ENCODE results near the gene PDGFB.
A peak's percentile ranks its signal among the peaks of the same experiment; 100 is the strongest.

The PDGFB gene

DNA sequence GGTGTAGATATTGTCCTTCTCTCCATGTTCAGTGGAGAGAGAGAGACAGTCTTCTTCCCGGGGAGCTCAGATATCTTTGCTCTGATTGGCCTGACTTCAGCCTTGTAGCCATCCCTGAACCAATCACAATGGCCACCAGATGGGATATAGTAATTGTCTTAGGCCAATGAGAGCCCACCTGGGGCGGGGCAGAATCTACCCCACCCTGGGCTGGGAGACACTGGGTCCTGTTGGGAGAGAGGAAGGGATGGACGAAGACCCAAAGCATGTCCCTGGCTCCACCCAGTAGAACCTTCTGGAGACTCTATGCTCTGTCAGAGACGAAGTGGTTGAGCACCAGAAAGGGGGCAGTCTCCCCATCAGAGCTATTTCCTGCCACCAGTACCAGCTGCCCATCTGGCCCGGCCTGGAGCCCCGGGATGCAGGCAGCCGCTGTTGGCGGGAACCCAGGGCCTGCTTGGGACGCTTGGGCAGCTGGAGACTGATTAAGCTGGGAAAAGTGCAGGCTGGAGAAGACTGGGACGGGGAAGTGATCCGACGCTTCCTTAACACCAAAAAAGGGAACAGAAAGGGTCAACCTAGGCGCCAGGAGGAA lies 60.7 kb downstream of the PDGFB start:
- TF ChIP-seq, protein P1, sequence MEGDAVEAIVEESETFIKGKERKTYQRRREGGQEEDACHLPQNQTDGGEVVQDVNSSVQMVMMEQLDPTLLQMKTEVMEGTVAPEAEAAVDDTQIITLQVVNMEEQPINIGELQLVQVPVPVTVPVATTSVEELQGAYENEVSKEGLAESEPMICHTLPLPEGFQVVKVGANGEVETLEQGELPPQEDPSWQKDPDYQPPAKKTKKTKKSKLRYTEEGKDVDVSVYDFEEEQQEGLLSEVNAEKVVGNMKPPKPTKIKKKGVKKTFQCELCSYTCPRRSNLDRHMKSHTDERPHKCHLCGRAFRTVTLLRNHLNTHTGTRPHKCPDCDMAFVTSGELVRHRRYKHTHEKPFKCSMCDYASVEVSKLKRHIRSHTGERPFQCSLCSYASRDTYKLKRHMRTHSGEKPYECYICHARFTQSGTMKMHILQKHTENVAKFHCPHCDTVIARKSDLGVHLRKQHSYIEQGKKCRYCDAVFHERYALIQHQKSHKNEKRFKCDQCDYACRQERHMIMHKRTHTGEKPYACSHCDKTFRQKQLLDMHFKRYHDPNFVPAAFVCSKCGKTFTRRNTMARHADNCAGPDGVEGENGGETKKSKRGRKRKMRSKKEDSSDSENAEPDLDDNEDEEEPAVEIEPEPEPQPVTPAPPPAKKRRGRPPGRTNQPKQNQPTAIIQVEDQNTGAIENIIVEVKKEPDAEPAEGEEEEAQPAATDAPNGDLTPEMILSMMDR (IDR thresholded peaks at IDR 0.05): no peak
- Histone ChIP-seq H3K27ac (peak overlapping the region in 1 of 2 donors; percentile 72), H3K4me3 (no peak overlapping the region)
- DNase-seq (ENCODE audit: low spot score): no peak

DNA sequence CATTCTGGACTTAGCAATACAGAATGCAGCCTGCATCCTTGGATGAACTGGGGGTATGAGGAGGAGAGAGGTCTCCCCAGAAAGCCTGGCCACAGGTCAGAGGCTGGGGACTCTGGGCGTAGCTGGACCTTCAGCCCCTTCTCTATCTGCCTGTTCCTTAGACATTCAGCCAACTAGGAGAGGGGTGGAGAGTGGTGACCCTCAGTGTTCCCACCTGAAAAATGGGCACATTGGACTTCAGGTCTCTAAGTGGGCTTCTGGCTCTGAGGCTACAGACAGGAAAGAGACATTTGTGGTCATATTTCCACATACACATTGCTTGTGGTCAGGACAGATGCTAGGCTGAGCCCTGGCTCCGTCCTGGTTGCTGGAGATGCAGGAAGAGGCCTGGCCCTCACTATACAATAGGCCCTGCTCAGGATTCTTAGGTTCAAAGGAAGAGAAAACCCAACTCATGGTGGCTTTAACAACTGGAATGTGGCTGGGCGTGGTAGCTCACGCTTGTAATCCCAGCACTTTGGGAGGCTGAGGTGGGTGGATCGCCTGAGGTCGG lies 62.2 kb downstream of the PDGFB start:
- Histone ChIP-seq H3K4me3 (no peak overlapping the region), H3K27ac (no peak overlapping the region)
- no peak for DNase-seq (ENCODE audit: low spot score)
- TF ChIP-seq, protein P1 (IDR thresholded peaks at IDR 0.05): no peak

DNA sequence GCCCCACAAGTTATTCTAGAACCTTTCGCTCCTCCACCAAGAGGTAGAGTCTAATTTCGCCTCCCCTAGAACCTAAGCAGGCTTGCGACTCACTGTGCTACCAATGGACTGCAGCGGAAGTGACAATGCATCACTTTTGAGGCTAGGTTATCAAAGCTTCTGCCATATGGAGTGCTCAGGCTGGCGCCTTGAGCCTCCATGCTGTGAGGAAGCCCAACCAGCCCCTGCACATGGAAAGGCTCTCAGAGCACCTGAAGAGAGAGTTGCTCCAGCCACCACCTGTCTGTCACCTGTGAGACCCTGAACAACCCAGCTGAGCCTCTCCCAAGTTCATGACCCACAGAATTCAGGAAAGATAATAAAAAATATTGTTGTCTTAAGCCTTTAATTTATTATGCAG lies 63.0 kb downstream of the PDGFB start:
- H3K4me3 ChIP-seq: no peak overlapping the region
- TF ChIP-seq, protein P1 (IDR thresholded peaks at IDR 0.05): no peak
- no peak overlapping the region for H3K27ac ChIP-seq
- no peak for DNase-seq (ENCODE audit: low spot score)

DNA sequence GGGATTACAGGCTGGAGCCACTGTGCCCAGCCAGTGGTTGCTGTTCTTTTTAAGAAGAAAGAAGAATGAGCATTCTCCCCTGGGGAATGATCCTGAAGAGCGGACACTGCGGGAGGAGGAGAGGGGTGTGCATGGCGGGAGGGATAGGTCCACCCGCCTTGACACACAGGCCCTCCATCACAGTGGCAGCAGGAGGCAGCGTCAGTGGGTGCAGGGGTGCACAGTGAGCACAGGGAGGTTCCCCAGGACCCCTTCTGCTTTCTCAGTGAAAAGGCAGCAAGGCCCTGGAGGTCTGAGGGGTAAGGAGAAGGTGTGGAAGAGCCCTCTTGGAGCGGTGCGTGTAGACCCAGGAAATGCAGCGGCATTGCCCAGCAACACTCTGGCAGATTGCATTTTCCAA lies 63.4 kb downstream of the PDGFB start:
- no peak overlapping the region for H3K27ac ChIP-seq
- TF ChIP-seq, protein P1 (IDR thresholded peaks at IDR 0.05): no peak
- H3K4me3 ChIP-seq: no peak overlapping the region
- DNase-seq (ENCODE audit: low spot score): no peak

DNA sequence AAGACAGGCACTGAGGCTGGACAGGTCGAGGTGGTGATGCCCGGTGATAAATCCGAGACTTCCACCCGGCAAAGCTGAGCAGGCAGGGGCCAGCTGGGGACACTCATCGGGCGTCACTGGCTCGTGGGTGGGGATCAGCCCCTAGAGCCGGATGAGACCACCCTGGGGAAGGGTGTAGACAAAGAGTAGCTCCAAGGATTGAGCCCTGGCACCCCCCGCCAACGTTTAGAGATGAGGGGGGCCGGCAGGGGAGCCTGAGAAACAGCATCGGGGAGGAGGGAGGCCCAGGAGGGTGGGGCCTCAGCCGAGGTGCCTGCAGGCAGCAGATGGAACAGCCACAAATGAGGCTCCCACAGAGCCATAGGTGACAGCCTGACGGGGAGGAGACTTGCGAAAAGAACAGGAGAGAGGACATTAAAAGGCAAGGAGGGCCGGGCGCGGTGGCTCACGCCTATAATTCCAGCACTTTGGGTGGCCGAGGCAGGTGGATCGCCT lies 64.9 kb downstream of the PDGFB start:
- TF ChIP-seq, protein P1 (IDR thresholded peaks at IDR 0.05): no peak

DNA sequence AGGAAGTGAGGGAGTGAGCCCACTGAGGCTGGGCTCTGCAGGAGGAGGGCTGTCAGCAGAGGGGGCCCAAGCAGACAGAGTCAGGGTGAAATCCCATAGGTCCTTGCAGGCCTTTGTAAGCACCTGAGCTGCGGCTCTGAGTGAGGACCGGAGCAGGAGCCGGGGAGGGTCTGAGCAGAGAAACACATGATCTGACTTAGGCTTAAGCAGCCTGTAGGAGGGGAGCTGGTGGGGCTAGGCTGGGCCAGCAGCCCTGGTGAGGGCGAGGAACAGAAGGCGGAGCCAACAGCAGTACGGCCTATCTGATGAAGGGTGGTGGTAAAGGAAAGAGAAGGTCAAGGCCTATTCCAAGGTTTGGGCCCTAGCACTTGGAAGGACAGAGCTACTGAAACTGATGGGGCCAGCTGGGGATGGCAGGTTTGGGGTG lies 65.4 kb downstream of the PDGFB start:
- Histone ChIP-seq H3K4me3 (no peak overlapping the region), H3K27ac (peak overlapping the region in 1 of 2 donors; percentile 20)
- TF ChIP-seq, protein P1 (IDR thresholded peaks at IDR 0.05): no peak
- DNase-seq (ENCODE audit: low spot score): no peak

More for the DNA sequence above, 64.9 kb downstream of the PDGFB start:
- no peak overlapping the region for H3K4me3 ChIP-seq
- no peak overlapping the region for H3K27ac ChIP-seq
- DNase-seq (ENCODE audit: low spot score): no peak

Measured in coronary artery (tissue), 2 donors.